Middle frontal gyrus (tissue), 1 donor: ENCODE measurements around the gene FPR1.

Experiments
- DNase-seq: peaks from one replicate; pipeline ENCODE4 v3.0.0-alpha.2; 2015; ENCODE audit warnings: low spot score; ENCODE audit errors: extremely low spot score

FPR1 gene

GRCh38 chr19:51737389-51737788 is 14.3 kb downstream of the FPR1 start:
- no peak for DNase-seq

GRCh38 chr19:51735759-51736449 is 15.8 kb downstream of the FPR1 start:
- no peak for DNase-seq

- no peak for DNase-seq
Observed at GRCh38 chr19:51733742-51734522, 17.7 kb downstream of the FPR1 start.

- DNase-seq: no peak
Observed at GRCh38 chr19:51729781-51730180, 21.9 kb downstream of the FPR1 start.

GRCh38 chr19:51727349-51727880 is 24.3 kb downstream of the FPR1 start:
- DNase-seq: no peak

GRCh38 chr19:51726049-51726448 is 25.6 kb downstream of the FPR1 start:
- DNase-seq: peak; percentile 16

GRCh38 chr19:51724543-51724942 is 27.1 kb downstream of the FPR1 start:
- DNase-seq: no peak

- DNase-seq: no peak
Observed at GRCh38 chr19:51722492-51722891, 29.2 kb downstream of the FPR1 start.

GRCh38 chr19:51721905-51722304 is 29.8 kb downstream of the FPR1 start:
- no peak for DNase-seq

- no peak for DNase-seq
Observed at GRCh38 chr19:51719251-51719988, 32.3 kb downstream of the FPR1 start.

GRCh38 chr19:51716925-51717324 is 34.8 kb downstream of the FPR1 start:
- no peak for DNase-seq

- DNase-seq: no peak
Observed at GRCh38 chr19:51715850-51716249, 35.8 kb downstream of the FPR1 start.

GRCh38 chr19:51714848-51715247 is 36.8 kb downstream of the FPR1 start:
- no peak for DNase-seq

- no peak for DNase-seq
Observed at GRCh38 chr19:51713319-51714285, 38.1 kb downstream of the FPR1 start.

- no peak for DNase-seq
Observed at GRCh38 chr19:51712461-51713081, 39.1 kb downstream of the FPR1 start.

- DNase-seq: no peak
Observed at GRCh38 chr19:51711702-51712101, 40.0 kb downstream of the FPR1 start.

- DNase-seq: no peak
Observed at GRCh38 chr19:51710163-51710562, 41.5 kb downstream of the FPR1 start.

- DNase-seq: no peak
Observed at GRCh38 chr19:51709575-51709974, 42.1 kb downstream of the FPR1 start.

GRCh38 chr19:51708811-51709210 is 42.9 kb downstream of the FPR1 start:
- no peak for DNase-seq

- DNase-seq: no peak
Observed at GRCh38 chr19:51706885-51707284, 44.8 kb downstream of the FPR1 start.
